ENCODE measurements around the gene LRRC4B. TPM values are rescaled to one million over a fixed set of nuclear protein-coding genes. Genes with fewer than 3 reads are reported as not detected.

Gene LRRC4B
- total RNA-seq, 4 donors from 2014 or later: 0.59 to 3.0 (median 1.6) TPM

DNA sequence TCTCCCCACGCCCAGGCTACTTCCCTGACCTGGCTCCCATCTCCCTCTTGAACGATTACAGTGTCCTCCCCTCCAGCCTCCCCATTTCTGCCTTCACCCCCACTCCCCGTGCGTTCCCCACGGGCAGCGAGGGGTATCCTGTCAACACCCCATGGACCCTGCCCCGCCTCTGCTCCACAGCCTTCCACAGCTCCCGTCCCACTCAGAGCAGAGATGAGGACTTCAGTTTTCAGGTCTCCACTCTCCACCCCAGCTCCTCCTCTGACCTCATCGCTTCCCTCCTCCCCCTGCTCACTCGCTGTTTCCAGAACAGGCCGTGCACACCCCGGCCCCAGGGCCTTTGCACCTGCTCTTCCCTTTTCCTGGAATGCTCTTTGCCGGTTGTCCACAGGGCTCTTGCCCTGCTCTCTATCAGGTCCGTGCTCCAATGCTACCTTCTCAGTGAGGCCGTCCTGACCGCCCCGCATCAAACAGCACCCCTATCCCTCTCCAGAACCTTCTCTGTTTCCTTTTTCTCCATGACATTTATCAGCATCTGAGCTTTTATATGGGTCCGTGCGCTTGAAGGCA is 15.0 kb downstream of the LRRC4B start:
- 75% methylated on average over 19 of the region's 19 CpGs for WGBS, 2 donors

DNA sequence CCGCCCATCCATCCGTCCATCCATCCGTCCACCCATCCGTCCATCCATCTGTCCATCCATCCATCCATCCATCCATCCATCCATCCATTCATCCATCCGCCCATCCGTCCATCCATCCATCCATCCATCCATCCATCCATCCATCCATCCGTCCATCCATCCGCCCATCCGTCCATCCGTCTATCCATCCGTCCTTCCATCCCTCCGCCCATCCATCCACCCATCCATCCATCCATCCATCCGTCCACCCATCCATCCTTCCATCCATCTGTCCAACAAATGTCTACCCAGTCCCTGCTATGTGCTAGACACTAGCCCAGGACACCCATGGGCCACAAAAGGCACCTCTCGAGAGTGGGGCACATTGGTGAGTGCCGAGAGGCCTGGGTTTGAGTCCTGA is 15.7 kb downstream of the LRRC4B start:
- H3K4me1 ChIP-seq: peaks cover 6 to 12% of the 10 kb centered on the region in 2 donors
- 75 to 78% methylated on average over 15 of the region's 15 CpGs for WGBS, 2 donors
- no peak overlapping the region for H3K27ac ChIP-seq
- no peaks in the 10 kb centered on the region for H3K9me3 ChIP-seq
- no peak for TF ChIP-seq POLR2A (IDR thresholded peaks at IDR 0.05)
- TF ChIP-seq, protein P1, sequence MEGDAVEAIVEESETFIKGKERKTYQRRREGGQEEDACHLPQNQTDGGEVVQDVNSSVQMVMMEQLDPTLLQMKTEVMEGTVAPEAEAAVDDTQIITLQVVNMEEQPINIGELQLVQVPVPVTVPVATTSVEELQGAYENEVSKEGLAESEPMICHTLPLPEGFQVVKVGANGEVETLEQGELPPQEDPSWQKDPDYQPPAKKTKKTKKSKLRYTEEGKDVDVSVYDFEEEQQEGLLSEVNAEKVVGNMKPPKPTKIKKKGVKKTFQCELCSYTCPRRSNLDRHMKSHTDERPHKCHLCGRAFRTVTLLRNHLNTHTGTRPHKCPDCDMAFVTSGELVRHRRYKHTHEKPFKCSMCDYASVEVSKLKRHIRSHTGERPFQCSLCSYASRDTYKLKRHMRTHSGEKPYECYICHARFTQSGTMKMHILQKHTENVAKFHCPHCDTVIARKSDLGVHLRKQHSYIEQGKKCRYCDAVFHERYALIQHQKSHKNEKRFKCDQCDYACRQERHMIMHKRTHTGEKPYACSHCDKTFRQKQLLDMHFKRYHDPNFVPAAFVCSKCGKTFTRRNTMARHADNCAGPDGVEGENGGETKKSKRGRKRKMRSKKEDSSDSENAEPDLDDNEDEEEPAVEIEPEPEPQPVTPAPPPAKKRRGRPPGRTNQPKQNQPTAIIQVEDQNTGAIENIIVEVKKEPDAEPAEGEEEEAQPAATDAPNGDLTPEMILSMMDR (IDR thresholded peaks at IDR 0.05): no peak
- intact Hi-C loops (cut with DNase I): no loop called here
- no peaks in the 10 kb centered on the region for H3K27me3 ChIP-seq
- no peak for DNase-seq
- H3K4me3 ChIP-seq (replicated peaks in 1 of 3): no peak overlapping the region
- no peaks in the 10 kb centered on the region for H3K36me3 ChIP-seq

More for the DNA sequence above, 15.0 kb downstream of the LRRC4B start:
- Histone ChIP-seq H3K27me3 (no peaks in the 10 kb centered on the region), H3K4me1 (peaks cover 6 to 12% of the 10 kb centered on the region in 2 donors), H3K9me3 (no peaks in the 10 kb centered on the region), H3K27ac (no peak overlapping the region), H3K36me3 (no peaks in the 10 kb centered on the region), H3K4me3 (replicated peaks in 1 of 3) (no peak overlapping the region)
- intact Hi-C loops (cut with DNase I): no loop called here
- TF ChIP-seq POLR2A (IDR thresholded peaks at IDR 0.05): no peak
- TF ChIP-seq, protein P1 (IDR thresholded peaks at IDR 0.05): no peak
- no peak for DNase-seq

DNA sequence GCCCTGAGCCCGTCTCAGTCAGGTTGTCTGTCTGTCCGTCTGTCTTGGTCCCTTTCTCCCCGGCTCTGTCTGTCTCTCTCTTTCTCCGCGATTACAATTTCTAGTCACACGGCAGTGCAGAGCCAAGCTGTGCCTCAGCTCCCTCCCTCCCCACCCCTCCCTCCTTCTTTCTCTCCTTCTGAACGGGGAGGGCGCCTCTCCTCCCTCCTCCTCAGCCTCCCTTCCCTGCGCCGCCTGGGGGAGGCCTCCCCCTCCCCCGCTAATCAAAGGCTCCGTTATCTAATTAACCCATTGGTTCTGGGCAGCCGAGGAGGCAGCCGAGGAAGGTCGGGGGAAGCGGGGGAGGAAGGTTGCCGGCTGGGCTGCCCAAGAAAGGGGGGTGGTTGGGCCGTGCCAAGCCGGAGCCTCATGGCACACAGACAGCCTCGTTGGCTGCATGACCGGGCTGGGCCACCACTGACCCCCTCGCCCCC is 16.5 kb downstream of the LRRC4B start:
- Histone ChIP-seq H3K4me3 (replicated peaks in 1 of 3) (no peak overlapping the region), H3K4me1 (peaks cover 6 to 10% of the 10 kb centered on the region in 2 donors), H3K27ac (no peak overlapping the region), H3K9me3 (no peaks in the 10 kb centered on the region), H3K36me3 (no peaks in the 10 kb centered on the region), H3K27me3 (no peaks in the 10 kb centered on the region)
- no peak for TF ChIP-seq POLR2A (IDR thresholded peaks at IDR 0.05)
- TF ChIP-seq, protein P1 (IDR thresholded peaks at IDR 0.05): no peak
- 2 to 6% methylated on average over 15 to 21 of the region's 22 CpGs for WGBS, 2 donors
- intact Hi-C loops (cut with DNase I): no loop called here
- DNase-seq: no peak

DNA sequence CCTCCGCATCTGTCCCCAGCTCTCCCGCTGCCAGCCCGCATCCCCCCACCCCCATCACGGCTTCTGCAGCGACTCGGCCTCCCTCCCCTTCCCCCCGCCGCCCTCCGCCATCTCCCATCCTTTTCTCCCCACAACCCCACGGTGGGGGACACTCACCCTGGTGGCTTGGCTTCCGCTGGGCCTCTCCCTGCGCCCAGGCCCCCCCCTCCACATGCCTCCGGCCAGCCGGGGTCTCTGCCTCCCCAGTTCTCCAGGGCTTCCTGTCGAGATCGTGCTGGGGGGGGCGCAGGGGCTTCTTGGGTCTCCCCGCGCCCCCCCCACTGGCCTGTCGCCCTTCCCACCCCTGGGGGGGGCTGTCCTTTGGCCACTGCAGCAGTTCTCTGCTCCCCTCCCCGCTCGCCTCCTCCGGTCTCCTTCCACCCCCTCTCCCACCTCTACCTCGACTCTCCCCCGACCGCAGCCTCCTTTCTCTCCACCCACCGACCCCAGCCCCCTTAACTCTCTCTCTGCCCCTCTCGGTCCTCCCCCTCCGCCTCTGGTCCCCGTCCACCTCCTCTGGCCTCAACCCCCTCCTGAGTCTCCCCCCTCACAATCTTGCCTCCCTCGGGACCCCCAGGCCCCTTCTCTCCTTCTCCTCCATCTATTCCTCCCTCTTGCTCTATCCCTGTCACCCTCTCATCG is 17.1 kb downstream of the LRRC4B start:
- H3K36me3 ChIP-seq: no peaks in the 10 kb centered on the region
- intact Hi-C loops (cut with DNase I): no loop called here
- no peaks in the 10 kb centered on the region for H3K9me3 ChIP-seq
- H3K4me1 ChIP-seq: peaks cover under 1 to 4% of the 10 kb centered on the region in 2 donors
- DNase-seq: no peak
- H3K27ac ChIP-seq: no peak overlapping the region
- no peak overlapping the region for H3K4me3 ChIP-seq (replicated peaks in 1 of 3)
- no peaks in the 10 kb centered on the region for H3K27me3 ChIP-seq
- 5 to 14% methylated on average over 24 to 31 of the region's 32 CpGs for WGBS, 2 donors
- TF ChIP-seq POLR2A (IDR thresholded peaks at IDR 0.05): no peak
- TF ChIP-seq, protein P1 (IDR thresholded peaks at IDR 0.05): no peak

DNA sequence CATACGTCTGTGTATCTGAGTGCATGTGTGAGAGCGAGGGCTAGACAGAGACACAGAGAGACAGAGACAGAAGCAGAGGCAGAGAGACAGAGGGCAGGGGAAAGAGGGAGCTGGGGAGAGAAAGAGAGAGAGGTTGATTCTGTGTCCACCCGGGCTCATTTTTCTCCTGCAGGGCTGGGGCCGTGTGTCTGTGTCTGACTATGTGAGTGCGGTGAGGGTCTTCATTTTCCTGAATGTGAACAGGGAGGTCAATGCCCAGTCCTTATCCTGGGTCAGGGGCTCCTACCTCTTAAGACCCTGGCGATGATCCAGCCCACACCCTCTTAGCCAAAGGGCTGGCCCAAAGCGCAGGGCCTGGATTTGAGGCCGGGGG is 17.7 kb downstream of the LRRC4B start:
- Histone ChIP-seq H3K9me3 (no peaks in the 10 kb centered on the region), H3K27me3 (no peaks in the 10 kb centered on the region), H3K27ac (no peak overlapping the region), H3K4me1 (no peaks in the 10 kb centered on the region), H3K36me3 (no peaks in the 10 kb centered on the region), H3K4me3 (replicated peaks in 1 of 3) (no peak overlapping the region)
- no peak for DNase-seq
- intact Hi-C loops (cut with DNase I): no loop called here
- TF ChIP-seq, protein P1 (IDR thresholded peaks at IDR 0.05): no peak
- no peak for TF ChIP-seq POLR2A (IDR thresholded peaks at IDR 0.05)
- 29 to 37% methylated on average over 5 to 8 of the region's 8 CpGs for WGBS, 2 donors

All from thyroid gland (tissue), 4 donors.